ENCODE results near the gene LMAN2.

GRCh38 chr5:177346820-177347219 is 4.6 kb downstream of the LMAN2 start:
- TF ChIP-seq CTCF (optimal IDR thresholded peaks at IDR 0.05 in 1 of 3, IDR thresholded peaks at IDR 0.05 in 1 of 3, conservative IDR thresholded peaks at IDR 0.05 in 1 of 3; ENCODE audit: extremely low read depth in 1 of 3, insufficient read depth in 2 of 3, low read length in 3 of 3) = no peak
- TF ChIP-seq EZH2 (IDR thresholded peaks at IDR 0.05; ENCODE audit: low read length) = no peak
